Measurements from ENCODE around the gene MOSMO.

GRCh38 chr16:22029632-22030031 is 21.7 kb downstream of the MOSMO start:
- no peak for TF ChIP-seq CTCF (IDR thresholded peaks at IDR 0.05)
- TF ChIP-seq EZH2 (IDR thresholded peaks at IDR 0.05; ENCODE audit: borderline replicate concordance, insufficient read depth, low read depth, low read length, poor library complexity, severe bottlenecking) = no peak
